ENCODE measurements around the gene AS3MT.
"Not testable (repeated sequence)": the region's sequence is repeated elsewhere in the genome, so short reads cannot be mapped to it uniquely, and the experiment has no call there.

The AS3MT gene

DNA sequence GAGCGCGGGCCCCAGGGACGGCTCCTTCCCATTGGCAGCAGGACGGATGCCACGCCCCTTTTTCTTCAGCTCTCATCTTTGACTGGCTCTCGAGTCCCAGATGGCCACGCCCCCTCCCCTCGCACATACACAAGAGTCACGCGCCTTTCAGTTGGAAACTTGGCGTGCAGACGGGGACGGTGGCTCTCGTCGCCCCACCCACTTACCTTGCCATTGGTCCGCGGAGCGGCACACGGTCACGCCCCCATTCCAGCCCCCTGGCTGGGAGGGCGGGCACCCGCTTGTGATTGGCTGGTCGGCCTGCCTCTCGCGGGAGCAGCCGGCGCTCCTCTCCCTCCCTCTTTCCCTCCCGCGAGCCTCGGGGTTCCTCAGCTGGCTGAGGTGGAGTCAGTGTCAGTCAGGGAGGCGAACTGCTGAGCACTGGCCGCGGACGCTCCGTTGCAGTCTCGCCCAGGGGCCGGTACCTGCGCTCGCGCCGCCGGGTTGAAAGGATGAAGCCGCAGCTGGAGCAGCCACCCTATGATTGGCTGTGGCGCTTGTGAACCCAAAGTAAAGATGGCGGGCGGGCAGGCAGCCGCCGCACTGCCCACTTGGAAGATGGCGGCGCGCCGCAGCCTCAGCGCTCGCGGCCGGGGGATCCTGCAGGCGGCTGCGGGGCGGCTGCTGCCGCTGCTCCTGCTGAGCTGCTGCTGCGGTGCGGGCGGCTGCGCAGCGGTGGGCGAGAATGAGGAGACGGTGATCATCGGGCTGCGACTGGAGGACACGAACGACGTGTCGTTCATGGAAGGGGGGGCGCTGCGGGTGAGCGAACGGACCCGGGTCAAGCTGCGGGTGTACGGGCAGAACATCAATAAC, 48.9 kb downstream of the AS3MT start, which contains the start of gene CNNM2:
Gene CNNM2 (plus strand): TSS at position 333 of the 855 bp plus-strand sequence. CDS start 187 bp downstream, at position 520.
- DNase-seq (ENCODE audit: insufficient read length, low spot score): peak; percentile 86
- peak; percentile 100 for FAIRE-seq

DNA sequence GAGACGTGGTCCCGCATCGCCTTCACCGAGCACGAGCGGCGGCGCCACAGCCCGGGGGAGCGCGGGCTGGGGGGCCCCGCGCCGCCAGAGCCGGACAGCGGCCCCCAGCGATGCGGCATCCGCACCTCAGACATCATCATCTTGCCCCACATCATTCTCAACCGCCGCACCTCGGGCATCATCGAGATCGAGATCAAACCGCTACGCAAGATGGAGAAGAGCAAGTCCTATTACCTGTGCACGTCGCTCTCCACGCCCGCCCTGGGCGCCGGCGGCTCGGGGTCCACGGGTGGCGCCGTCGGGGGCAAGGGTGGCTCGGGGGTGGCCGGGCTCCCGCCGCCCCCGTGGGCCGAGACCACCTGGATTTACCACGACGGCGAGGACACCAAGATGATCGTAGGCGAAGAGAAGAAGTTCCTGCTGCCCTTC, 49.6 kb downstream of the AS3MT start:
- FAIRE-seq (no peak), DNase-seq (ENCODE audit: insufficient read length, low spot score) (no peak)

DNA sequence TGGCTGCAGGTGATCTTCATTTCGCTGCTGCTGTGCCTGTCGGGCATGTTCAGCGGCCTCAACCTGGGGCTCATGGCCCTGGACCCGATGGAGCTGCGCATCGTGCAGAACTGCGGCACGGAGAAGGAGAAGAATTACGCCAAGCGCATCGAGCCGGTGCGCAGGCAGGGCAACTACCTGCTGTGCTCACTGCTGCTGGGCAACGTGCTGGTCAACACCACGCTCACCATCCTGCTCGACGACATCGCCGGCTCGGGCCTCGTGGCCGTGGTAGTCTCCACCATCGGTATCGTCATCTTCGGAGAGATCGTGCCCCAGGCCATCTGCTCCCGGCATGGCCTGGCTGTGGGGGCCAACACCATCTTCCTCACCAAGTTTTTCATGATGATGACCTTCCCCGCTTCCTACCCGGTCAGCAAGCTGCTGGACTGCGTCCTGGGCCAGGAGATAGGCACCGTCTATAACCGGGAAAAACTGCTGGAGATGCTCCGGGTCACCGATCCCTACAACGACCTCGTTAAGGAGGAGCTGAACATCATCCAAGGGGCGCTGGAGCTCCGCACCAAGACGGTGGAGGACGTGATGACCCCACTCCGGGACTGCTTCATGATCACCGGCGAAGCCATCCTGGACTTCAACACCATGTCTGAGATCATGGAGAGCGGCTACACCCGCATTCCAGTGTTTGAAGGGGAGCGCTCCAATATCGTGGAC, 50.1 kb downstream of the AS3MT start:
- no peak for DNase-seq (ENCODE audit: insufficient read length, low spot score)
- FAIRE-seq: no peak

DNA sequence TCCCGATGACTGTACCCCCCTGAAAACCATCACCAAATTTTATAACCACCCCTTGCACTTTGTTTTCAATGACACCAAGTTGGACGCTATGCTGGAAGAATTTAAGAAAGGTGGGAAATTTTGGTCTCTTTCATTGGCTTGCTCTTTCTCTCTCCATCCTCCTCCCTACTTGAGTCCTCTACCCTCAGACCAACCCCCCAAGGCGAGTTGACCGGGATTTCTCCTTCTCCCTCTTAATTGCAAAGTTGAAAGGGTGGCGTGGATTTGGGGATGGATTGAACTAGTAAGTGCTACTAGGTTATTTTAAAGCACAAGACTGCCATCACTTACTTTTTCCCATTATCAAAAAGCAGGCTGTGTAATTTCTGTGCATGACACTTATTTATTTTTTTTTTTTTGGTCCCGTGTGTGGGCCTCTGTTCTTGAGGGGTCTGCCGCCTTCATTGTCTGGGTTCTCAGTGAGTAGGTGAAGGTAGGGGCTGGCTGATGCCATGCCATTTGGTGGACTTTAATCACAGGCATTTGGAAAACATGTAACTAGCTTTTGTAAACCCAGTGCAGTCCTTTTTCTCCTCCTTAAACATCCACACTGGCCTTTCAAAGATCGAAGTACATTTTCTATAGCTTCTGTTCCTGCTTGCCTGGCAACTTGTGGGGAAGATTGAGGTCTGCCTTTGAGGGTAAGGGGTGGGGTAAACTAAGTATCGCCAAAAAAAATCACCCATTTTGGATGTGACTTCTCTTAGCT, 50.9 kb downstream of the AS3MT start:
- no peak for FAIRE-seq
- DNase-seq (ENCODE audit: insufficient read length, low spot score): no peak

DNA sequence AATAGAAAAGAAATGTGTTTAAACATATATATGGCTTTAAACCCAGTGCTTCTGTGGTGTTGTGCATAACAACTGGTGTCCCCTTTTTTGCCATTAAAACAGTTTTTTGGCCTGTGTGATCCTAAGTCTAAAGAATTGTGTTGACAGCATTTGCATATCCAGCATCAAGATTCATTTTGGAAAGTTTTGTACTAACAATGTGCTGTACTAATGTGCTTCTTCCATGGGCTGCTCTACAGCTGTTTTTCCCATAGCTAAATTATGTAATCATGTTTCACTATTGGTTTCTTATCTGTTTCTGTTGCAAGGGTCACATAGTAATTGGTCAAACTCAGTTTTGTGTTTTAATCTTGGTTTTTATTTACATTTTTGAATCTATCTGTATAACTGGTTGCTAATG, 54.3 kb downstream of the AS3MT start:
- DNase-seq (ENCODE audit: insufficient read length, low spot score) (no peak), FAIRE-seq (no peak)

DNA sequence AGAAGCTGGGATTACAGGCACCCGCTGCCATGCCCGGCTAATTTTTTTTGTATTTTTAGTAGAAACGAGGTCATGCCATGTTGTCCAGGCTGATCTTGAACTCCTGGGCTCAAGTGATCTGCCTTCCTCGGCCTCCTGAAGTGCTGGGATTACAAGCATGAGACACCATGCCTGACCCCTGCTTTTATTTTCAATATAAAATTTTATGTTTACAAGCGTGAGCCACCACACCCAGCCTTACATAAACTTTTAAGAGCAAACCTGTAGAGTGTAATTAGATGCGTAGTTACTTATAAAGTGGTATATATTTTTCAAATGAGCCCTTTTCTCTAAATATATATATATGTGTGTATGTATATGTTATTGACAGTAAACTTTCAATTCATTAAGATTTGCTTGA, 57.6 kb downstream of the AS3MT start:
- FAIRE-seq: no peak
- no peak for DNase-seq (ENCODE audit: insufficient read length, low spot score)

DNA sequence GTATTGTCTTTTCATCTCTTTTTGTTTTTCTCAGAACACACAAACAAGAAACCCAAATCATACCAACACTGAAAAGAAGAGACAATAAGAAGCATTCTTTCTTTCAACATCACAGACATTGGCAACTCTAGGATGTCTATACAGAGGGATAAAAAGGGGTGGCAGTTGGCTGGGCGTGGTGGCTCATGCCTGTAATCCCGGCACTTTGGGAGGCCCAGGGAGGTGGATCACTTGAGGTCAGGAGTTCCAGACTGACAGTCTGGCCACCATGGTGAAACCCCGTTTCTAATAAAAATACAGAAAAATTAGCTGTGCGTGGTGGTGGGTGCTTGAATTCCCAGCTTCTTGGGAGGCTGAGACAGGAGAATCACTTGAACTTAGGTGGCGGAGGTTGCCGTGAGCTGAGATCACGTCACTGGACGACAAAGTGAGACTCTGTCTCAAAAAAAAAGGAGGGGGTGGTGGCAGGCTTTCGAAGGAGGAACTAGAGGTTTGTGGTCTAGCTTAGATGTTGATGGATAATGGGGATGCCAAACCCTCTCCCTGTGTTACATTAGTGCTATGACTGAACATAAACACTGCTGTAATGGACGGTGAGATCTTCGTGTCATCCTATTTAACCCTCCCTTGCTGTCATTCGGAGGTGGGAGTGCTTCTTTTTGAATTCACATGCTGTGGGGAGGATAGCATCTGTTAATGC, 58.2 kb downstream of the AS3MT start:
- DNase-seq (ENCODE audit: insufficient read length, low spot score) (no peak), FAIRE-seq (peak; percentile 72)

DNA sequence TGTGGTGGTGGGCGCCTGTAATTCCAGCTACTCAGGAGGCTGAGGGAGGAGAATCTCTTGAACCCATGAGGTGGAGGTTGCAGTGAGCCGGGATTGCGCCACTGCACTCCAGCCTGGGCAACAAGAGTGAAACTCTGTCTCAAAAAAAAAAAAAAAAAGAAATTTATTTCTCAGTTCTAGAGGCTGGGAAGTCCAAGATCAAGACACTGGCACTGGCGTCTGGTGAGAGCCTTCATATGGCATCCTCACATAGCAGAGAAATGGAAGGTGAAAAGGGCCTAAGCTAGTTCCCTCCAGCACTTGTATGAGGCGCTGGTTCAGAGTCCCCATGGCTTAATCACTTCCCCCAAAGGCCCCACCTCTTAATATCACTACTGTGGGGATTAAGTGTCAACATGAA, 59.2 kb downstream of the AS3MT start:
- DNase-seq (ENCODE audit: insufficient read length, low spot score); FAIRE-seq: not testable (repeated sequence)

DNA sequence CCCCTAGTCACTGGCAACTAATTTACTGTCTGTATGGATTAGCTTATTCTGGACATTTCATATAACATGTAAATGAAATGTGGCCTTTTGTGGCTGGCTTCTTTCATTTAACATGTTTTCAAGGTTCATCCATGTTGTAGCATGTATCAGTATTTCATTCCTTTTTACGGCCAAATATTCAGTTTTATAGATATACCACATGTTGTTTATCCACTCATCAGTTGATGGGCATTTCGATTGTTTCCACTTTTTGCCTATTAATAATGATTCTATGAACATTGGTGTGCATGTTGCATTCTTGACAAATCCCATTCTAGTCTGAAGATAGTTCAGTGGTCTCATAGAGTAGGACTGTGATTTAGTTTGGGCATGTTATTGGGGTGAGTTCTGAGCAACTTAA, 61.5 kb downstream of the AS3MT start:
- no peak for FAIRE-seq
- DNase-seq (ENCODE audit: insufficient read length, low spot score): no peak

DNA sequence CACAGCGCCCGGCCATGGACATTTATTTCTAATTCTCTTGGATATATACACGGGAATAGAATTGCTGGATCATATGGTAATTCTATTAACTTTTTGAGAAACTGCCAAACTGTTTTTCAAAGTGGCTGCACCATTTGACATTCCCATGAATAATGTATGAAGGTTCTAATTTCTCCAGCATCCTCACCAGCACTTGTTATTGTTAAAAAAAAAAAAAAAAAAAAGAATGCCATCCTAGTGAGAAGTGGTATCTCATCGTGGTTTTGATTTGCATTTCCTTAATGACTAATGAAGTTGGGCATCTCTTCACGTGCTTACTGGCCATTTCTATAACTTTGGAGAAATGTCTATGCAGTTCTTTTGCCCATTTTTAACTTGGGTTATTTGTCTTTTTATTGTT, 62.4 kb downstream of the AS3MT start:
- DNase-seq (ENCODE audit: insufficient read length, low spot score) (no peak), FAIRE-seq (no peak)

DNA sequence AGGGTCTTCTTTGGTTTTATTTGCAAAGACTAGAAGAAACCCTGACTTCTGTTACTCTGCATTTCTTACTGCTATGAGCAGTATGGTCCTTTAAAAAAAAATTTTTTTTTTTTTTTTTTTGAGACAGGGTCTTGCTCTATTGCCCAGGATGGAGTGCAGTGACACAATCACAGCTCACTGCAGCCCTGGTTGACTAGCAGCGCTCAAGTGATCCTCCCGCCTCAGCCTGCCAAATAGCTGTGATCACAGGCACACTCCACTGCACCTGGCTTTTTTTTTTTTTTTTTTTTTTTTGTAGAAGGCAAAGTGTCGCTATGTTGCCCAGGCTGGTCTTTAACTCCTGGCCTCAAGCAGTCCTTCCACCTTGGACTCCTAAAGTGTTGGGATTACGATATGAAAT, 66.2 kb downstream of the AS3MT start:
- DNase-seq (ENCODE audit: insufficient read length, low spot score): no peak
- FAIRE-seq: no peak

DNA sequence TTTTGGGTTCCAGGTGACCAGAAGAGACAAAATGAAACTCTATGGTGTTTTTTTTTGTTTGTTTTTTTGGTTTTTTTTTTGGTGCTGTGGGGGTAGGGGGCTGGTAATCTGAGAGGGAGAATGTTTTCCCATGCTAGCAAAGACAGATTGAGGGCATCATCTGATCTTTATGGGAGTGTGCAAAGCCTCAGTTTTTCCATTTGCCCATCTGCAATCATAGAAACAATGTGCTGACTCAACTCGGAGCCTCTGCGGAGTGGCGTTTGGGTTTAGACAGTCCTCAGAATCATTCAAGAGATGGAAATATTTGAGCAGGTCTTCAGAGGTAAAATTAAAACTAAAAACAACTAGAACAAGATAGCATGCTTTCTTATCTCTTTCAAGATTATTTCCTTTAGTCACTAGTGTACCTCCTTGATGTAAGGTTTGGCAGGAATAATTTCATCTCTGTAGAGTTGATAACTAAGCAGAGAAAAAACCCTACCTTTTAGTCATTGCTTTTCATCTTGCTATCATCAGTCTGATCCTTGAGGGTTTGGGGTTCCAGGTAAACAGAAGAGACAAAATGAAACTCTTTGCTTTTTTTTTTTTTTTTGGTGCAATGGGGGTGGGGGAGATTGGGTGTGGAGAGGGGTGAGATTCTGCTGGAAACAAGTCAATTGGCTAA, 66.8 kb downstream of the AS3MT start:
- DNase-seq (ENCODE audit: insufficient read length, low spot score) (no peak), FAIRE-seq (no peak)

DNA sequence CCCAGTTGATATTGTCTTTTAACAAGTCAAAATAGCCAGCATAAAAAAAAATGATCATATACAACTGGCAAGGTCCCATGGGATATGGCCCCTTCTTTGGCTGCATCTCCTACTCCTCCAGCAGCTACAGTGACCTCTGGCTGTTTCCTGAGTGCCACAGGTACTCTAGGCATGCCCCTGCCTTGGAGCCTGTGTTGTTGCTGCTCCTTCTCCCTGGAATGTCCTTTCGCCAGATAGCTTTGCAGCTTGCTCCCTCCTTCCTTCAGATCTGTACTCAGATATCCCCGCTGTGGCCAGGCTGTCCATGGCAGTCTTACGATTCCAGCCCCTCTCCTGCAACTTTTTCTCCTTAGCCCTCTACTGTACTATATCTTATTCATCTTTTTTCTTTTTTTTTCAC, 72.1 kb downstream of the AS3MT start:
- FAIRE-seq (no peak), DNase-seq (ENCODE audit: insufficient read length, low spot score) (no peak)

DNA sequence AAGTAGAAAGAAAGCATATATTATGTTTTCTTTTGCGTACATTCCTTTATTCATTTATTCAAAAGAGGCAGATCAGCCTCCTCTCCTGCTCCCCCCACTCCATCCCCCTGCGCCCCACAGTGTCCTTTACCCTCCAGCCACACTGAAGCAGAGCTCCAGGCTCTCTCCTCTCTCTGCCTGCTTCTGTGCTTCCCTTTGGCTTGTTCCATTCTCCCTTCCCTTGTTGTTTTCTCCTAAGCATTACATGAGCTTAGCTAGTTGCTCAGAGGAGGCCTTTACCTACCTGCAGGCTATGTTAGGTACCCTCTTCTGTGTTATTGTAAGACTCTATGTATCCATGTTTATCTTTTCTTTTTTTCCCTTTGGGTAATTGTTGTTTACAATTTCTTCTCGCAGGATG, 76.2 kb downstream of the AS3MT start:
- FAIRE-seq: no peak

DNA sequence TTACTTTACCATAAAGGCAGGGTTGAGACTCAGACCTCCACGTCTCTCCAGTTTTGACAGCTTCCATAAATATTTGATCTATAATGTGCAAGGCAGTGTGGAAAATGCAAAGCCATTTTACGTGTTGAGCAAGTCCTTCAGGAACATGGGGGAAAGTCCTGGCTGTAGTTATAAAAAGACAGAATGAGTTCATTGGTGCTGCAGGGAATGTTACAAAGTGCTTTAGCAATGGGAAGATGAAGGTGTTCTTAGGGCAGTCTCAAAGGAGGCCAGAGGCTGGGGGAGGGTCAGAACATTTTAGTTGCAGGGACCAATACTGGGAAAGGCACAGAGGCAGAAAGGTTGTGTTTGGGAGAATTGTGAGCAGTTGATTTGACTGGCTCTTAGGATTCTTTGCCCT, 76.7 kb downstream of the AS3MT start:
- FAIRE-seq: no peak
- no peak for DNase-seq (ENCODE audit: insufficient read length, low spot score)

More for the DNA sequence above, 76.2 kb downstream of the AS3MT start:
- DNase-seq (ENCODE audit: insufficient read length, low spot score): no peak

DNA sequence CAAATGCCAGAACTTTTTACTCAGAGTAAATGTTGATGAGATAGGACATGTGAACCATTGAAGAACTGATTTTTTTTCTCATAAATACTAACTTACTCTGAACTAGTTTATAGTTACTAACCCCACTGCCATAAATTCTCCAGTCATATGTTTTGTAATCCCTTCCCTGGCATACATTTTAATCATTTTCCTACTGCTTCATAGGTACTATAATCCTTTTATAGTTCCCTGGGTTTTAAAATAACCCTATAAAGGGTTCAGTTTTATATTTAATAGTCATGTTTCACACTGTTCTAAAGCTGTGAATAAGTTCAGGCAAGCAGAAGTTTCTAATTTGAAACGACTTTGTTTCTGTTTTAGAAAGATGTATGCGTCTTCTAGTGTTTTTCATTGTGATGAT, 77.7 kb downstream of the AS3MT start:
- FAIRE-seq: no peak
- no peak for DNase-seq (ENCODE audit: insufficient read length, low spot score)

DNA sequence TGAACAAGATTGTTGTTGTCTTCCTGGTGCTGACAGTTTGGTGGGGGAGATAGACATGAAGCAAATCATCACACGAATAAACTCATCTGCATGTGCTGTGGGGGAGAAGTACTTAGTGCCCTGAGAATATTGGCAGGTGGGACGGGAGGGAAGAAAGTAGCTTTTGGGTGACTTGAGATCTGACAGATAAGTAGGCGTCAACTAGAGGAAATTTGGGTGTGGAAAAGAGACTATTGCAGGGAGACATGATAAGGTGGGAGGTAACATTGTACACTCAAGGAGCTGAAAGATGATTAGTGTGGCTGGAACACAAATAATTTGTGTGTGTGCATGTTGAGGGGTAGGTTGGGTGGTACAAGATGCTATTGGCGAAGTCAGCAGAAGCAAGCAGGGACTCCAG, 78.9 kb downstream of the AS3MT start:
- FAIRE-seq: no peak
- DNase-seq (ENCODE audit: insufficient read length, low spot score): no peak

DNA sequence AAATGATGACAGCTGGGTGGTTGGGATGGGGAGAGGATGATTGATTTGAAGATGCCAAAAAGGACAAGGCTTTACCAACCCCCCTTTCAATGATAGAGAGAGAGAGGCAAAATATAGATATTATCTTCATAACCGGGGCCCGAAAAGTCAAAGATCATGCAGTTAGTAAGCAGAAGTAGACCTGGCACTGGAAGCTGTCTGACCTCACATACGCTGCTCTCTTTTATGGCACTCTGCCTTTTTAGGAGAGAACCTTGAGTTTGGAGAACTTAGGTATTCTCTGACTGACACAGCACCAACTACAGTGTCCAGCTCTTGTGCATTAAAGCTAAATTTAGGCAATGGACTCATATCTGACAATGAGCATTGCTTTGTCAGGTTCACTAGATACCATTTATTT, 79.5 kb downstream of the AS3MT start:
- no peak for FAIRE-seq

DNA sequence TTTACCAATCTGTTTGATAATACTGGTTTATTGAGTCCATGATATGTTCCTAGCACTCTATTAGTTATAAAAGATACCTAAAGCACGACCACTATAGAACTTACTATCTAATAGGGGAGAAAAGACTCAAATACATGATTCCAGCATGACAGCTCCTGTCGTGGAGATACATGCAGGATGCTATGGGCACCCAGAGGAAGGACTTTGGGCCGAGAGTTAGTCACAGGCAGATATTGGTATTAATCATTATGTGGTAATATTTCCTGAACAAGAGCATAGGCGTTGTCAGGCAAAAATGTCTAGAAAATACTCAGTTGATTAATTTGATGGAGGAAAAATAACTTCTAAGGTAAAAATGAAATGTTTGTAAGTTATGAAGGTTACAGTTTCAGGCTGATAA, 80.6 kb downstream of the AS3MT start:
- no peak for FAIRE-seq
- no peak for DNase-seq (ENCODE audit: insufficient read length, low spot score)

More for the DNA sequence above, 79.5 kb downstream of the AS3MT start:
- no peak for DNase-seq (ENCODE audit: insufficient read length, low spot score)

DNA sequence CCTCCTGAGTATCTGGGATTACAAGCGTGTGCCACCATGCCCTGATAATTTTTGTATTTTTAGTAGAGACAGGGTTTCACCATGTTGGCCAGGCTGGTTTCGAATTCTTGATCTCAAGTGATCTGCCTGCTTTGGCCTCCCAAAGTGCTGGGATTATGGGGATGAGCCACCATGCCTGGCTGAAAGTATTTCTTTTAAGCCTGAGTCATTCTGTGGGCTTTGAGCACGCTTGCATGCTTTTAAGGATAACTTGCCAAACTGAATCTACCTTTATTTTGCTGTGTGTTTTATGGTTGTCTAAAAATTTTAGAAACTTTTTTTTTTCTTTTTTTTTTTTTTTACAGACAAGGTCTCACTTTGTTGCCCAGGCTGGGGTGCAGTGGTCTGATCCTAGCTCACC, 82.0 kb downstream of the AS3MT start:
- FAIRE-seq (no peak), DNase-seq (ENCODE audit: insufficient read length, low spot score) (no peak)

Data from GM19239 (cell line).